AG20443 (cell line): Measurements from ENCODE around the gene ZNF618.

ENCODE experiments used
- DNase-seq: peaks from one replicate; pipeline ENCODE4 v3.0.0; 2012; ENCODE audit warnings: low spot score, mixed read lengths

ZNF618 gene

DNA sequence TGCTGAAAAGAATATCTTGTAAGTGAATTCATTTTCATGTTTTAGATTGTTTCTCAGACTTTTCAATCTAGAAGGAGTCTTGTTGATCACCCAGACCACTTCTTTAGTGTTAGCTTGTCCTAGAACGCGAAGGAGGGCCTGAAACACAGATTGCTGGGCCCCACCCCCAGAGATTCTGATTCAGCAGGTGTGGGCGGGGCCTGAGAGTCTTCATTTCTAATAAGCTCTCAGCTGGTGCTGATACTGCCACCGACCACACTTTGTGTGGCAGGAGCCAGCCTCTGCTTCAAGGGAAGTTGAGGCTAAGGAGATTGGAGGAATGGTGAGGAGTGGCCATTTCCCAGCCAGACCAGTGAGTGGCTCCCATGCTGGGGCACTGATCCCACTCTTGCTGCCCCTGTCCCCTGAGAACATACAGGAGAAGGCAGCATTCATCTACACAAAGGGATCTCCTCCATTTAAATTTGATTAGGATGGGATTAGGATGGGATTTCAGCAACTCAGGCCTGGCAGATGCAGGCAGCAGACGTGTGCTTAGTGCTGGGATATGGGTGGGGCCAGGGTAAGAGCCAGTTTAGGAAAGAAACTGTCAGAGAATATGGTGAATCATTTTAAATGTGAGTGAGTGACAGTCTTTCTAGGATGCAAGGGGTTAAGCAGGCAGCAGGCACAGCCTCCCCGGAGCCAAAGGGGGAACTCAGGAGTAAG lies 35.9 kb downstream of the ZNF618 start:
- no peak for DNase-seq

DNA sequence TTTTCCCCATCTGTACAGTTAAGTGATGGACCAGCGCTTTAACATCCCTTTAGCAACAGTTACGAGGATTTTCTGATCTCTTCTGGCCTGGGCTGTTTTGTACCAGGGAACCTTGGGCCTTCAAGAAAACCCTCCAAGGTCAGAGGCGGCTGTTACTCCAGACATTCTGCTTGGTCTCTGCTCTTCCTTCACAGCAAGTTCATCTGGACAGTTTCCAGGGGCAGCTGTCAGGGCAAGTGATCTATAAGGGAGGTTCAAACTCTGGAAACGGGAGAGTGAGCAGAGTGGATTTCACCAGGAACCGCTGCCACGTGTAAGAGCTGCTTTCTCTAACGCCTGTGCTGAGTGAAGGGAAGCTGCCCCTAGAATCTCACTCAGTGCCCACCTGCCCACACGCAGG lies 36.7 kb downstream of the ZNF618 start:
- DNase-seq: no peak

DNA sequence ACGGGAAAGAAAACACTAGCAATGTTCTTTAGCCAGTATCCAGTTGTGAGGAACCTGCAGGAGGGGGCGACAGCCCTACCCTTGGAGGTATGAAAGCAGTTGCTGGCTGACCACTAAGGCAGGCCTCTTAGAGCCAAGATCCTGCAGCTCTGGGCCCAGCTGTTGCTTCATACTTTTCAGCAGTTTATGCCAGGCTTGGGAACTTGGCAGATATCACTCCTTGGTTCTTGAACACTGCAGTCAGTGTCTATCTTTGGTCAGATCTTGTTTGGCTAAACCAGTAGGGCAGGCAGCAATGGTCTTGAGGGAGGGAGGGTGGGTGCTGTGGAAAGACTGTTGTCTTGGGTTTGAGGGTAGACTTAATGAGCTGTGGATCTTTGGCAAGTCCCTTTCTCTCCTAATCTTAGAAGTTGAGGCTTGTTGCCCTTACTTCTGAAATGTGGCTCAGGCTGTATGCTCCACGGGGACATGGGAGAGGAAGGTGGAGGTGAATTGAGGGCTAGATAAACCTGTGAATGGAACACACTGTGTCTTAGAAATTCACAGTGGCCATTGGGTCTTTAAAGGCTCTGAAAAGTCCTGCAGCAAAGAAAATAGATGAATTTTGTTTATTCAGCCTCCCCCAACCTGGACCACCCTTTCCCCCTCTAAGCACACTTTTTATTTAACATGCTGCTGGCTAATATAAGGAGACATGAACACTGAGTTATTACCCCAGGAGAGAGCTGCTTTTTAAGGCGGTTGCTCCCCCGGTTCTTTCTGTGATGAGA lies 37.5 kb downstream of the ZNF618 start:
- peak; percentile 40 for DNase-seq

DNA sequence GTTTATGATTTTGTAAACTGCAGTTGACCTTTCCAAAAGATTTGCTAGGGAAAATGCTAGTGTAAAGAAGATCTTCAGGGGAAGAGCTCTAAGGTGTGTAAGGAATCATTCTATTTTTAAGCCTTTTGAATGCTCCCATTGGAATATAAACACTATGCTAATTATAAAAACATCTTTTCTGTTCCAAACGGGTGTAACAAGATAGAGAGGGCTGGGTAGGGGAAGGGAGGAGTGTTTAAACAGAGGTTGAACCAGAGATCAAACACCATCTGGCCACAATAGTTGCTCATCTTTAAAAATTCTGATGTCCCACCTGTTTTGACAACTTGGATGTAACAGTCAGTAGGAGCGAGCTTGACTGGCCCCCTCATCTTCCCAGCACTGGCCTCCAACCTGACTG lies 38.4 kb downstream of the ZNF618 start:
- DNase-seq: no peak

DNA sequence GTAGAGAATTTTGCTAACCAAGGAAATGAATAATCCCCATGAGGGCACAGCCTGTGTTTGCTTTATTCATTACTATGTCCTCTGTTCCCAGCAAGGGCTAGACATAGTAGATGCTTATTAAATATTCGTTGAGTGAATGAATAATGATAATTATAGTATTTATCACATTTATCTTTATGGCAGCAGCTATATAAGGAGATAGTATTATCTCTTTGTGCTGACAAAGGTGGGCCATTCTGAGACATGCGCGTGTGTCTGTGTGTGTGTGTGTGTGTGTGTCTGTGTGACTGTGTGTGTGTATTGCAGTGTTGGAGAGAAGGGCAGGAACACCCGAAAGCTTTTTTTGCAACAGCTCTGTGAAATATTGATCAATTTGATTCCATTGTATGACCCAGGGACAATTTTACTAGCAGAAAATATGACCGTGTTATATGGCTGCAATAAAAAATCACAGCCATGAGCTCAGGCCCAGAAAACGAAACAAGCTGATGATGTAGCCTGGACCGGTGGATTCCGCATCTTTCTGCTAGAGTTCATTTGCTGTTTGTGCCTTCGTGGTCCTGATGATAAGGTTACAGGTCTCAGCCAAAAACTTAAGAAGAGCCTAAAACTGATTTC lies 39.8 kb downstream of the ZNF618 start:
- no peak for DNase-seq

DNA sequence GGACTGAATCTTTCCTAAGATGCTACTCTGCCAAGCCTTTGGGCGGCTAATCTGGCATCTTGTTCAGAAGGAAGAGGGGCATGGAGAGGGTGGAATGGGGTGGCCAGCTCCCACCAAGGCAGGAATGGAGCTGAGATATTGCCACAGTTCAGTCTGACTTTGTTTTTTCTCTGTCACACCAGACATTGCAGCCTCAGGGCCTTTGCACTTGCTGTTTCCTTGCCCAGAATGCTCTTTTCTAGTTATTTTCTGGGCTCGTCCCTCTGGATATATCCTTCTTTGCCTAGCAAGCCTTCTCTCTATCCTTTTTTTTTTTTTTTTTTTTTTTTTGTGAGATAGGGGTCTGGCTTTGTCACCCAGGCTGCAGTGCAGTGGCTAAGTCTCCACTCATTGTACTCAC lies 40.8 kb downstream of the ZNF618 start:
- no peak for DNase-seq

DNA sequence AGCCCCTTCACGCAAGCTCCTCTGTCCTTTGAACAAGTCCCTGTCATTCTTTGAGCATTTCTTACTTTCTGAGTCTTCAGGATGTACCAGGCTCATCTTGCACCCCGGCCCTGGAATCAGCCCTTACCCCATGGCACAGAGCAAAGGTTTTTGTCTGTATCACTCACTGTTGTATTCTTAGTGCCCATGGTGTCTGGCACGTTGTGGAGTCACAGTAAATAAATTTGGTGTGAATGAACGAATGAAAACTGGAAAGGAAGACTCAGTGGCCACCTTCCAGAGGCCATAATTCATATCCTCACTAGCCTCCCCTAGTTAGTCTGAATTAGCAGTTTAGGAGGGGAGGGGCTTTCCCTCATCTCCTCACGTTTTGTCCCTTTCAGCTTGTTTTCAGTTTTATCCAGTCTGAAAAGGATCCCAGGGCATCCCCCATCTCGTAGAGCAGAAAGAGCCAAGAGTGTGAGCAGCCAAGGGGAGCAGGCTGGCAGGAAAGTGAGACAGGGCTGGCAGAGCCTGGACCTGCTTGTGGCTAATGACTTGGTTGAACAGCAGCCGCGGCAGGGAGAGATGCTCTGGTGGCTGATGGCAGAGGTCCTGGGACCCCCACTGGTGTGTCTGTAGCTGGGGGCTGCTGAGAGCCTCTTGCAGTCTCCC lies 42.7 kb downstream of the ZNF618 start:
- DNase-seq: no peak

DNA sequence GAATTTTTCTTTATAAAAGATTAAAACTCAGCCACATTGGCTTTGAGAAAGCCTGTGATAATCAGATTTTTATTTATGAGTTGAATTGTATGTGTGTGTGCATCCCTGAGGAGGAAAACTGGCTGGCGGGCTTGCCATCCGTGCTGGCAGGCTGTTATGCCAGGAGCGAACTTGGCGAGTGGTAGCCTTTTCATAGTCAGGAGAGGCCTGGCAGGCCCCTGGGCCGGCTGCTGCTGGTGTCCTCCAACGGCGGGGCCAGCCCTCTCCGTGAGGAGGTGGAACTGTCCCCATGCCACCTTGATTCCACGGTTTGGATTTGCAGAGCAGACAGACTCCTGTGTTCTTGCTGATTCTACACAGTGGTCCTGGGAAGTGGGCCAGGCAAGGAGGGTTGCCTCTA lies 43.3 kb downstream of the ZNF618 start:
- no peak for DNase-seq

DNA sequence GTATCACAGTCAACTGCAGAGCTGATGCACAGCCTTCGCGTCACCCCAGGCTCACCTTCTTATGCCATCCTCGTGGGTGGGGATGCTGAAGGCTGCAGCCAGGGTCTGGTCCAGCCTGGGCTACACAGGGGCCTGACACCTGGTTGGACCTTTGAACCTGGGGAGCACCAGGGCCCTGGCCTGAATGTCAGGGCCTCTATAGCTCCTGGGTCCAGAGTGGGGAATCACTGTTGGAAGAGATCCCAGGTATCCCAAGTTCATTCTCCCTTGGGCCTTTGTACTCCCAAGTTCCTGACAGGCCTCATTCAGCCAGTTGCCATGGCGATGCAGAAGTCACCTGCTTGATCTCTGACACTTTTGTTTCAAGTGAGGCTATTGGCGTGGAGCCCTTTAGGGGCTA lies 43.8 kb downstream of the ZNF618 start:
- DNase-seq: no peak

DNA sequence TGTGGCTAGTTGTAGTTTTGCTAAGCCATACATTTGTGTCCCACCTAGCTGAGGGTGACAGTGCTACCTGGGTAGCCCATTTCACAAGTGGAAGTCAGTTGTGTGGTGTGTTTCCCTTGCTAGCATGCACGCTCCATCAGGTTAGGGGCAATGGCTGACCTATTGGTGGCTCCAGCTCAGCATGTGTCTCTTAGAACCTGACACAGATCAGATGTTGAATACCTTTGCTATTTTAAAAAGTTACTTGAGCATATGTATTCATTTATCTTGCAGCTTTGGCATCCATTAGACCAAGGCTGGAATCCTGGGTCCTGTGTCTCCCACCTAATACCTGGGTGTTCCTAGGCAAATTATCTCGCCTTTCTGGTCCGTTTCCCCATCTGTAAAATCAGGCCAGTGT lies 44.8 kb downstream of the ZNF618 start:
- no peak for DNase-seq

DNA sequence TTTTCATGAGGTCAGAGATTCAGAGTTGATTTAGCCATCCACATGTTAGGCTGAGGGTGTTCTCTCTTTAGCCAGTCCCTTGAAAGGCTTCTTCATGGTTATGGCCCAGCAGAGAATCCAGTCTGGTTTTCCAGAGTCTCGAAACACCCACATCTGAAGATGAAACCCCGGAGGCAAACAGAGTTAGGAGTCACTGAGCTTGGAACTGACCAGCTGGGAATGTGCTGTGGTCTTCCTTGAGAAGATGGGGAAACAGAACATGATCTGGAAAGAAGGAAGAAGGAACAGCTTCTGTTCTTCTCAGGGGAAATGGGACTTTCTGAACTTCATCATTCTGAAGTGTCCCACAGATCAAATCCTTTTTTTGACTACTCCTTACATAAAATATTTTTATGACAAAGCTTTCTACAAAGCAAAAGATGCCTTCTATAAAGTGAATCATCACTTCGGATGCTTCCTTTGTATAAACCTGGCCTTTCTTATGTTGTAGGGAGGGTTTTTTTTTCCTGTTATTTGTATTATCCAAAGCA lies 45.4 kb downstream of the ZNF618 start:
- no peak for DNase-seq

DNA sequence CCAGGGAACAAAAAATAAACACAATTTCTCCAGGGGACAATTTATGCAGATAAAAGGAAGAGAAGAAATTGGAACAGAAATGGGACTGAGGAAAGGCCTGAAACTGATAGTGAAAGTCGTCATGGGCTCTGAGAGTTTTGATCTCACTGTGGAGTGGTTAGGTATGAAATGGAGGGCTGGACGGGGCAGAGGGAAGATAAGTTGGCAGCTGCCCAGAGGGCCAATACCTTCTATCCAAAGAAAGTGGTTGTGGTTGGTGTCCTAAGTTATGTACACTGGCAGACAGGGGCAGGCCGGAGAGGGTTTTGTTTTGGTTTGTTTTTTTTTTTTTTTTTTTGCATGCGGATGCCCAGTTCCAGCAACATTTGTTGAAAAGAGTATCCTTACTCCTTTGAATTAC lies 46.1 kb downstream of the ZNF618 start:
- DNase-seq: no peak

DNA sequence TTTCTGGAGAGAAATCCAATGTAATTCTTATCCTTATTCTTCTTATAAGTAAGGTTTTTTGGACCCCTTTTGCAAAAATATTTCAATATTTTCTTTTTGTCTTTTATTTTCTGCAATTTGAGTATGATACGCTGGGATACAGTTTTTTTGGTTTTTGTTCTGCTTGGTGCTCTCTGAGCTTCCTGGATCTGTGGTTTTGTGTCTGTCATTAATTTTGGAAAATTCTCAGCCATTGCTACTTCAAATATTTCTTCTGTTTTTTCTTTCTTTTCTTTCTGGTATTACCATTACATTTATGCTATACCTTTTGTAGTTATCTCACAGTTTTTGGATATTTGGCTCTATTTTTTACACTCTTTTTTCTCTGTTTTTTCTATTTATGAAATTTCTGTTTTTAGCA lies 50.1 kb downstream of the ZNF618 start:
- no peak for DNase-seq

DNA sequence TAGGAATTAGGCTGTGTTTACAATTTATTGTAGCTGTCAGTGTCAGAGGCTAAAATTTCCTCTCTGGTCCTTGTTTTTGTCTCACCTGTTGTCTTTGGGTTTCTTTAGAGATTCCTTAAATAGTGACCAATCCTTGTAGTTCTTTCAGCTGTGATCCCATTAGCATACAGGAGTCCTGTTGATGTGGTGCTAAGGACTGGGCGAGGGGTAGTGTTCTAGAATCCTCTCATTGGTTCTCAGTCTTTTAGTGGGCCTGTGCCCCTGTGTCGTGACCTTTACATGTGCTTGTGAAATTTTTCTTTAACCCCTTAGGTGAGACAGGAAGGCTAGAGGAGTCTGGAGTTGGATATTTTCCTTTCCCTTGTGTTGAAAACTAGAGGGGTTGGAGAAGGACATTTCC lies 51.2 kb downstream of the ZNF618 start:
- DNase-seq: no peak

DNA sequence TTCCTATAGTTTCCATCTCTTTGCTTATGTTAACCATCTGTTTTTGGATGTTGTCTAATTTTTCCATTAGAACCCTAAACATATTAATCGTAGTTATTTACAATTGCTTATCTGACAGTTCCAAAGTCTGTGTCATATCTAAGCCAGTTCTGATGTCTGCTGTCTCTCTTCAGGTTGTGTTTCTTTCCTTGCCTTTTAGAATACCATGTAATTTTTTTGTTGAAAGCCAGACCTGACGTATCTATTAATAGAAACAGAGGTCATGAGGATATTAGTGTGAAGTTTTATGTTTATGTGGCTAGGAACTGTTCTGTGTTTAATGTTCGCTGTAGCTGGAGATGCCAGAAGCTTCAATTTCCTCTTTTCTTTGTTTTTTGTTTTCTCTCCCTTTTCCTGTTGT lies 52.2 kb downstream of the ZNF618 start:
- DNase-seq: no peak

DNA sequence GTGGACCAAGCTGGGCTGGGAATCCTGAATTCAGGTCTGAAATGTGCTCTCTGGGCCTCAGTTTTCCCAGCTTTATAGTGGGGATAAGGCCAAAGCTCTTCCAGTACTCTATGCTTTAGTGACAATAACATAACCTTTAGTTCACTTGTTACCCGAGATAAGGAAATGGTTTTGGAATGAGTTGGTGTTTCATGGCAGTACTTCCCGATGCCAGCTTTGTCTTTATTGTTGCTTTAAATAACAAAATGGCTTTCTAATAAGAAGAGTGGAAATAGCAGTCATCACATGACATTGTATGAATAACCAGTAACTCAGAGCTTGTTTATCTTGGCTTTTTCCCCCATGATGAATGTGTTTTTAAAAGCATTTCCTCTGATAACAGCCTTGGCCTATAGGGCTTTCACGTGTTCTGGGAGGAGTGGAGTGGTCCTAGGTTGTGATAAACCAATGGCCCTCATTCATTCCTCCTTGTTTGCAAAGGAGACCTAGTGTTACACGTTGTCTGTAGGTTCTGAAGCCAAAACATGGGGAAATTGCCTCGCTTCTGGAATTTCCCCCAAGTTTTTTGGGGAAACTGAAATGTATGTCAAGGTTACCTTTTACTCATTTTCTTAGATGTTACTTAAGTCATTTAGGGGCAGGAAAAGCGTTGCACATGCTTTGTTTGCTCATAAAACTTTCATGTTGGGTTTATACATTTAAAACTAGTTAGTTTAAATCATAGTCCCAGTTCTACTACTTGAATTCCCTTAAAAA lies 53.7 kb downstream of the ZNF618 start:
- no peak for DNase-seq

DNA sequence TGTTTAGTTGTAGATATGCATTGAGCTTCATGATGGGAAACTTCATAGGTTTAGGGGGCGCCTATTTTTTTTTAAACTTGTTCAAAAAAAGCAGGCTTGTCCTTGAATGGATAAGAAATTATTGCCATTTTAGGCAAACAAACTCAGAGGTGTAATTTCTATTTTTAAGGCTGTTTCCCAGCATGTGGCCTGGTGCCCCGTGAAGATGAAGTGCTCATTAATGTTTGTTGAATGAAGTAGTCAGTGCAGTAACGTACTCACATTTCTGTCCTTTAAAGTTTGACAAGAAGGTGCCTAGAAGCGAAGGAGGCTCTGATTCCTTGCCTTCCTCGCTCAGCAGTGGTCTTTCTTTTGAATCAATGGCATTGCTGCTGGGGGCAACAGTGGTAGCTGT lies 54.3 kb downstream of the ZNF618 start:
- no peak for DNase-seq

DNA sequence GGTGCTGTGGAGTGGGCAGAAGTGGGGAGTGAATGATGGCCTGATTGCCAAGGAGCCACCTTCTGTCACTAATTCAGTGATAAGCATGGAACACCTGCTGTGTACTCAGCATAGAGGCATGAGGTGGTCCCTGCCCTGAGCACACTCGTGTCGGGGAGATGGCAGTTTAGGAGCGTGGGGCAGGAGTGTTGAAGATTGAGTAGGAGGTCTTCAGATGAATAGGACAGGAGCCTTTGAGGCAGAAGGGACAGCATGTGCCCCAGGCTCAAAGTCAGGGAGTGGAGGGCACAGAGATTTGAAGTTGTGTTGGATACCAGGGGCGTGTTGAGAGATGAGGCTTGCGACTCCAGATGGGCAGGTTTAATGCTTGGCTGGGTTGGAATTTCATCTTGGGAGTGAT lies 55.0 kb downstream of the ZNF618 start:
- no peak for DNase-seq

DNA sequence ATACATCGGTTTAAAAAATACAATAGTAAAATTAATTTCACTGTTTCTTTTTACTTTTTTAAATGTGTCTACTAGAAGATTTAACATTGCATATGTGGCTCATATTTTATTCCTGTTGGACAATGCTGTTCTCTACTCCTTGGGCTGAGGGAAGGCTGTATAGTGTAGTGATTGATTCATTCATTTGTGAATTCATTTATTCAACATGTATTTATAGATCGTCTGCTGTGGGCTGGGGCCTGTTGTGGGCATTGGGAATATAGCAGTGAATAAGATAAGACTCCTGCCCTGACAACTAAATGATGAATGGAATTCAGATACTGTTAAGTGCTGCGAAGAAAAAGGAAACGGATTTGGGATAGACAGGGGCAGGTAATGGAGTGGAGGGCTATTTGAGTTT lies 55.7 kb downstream of the ZNF618 start:
- no peak for DNase-seq

DNA sequence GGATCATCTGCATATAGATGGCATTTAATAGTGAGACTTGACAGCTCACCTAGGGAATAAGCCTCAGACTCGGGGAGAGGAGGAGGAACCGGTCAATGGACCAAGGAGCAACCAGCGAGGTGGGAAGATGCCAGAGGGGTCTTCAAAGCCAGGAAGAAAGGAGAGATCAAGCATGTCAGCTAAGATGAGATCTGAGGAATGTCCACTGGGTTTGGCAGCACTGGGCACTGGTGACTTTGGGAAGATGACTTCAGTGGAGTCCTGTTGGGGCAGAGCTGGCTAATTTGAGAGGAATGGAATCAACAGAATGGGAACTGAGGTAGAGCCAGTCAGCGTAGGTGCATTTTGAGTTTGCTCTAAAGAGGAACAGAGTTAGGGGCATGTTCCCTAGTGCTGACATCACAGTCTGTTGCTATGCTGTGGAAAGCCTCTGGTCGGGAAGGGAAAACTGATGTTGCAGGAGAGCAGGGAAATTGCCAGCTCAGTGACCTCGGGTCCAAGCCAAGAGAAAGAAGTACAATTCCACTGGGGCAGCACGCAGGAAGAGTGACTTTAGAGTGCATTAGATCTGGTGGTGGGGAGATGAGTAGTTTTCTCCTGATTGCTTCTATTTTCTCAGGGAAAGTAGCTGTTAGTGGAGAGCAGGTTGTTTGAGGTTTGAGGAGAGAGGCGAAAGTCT lies 56.9 kb downstream of the ZNF618 start:
- DNase-seq: no peak

DNA sequence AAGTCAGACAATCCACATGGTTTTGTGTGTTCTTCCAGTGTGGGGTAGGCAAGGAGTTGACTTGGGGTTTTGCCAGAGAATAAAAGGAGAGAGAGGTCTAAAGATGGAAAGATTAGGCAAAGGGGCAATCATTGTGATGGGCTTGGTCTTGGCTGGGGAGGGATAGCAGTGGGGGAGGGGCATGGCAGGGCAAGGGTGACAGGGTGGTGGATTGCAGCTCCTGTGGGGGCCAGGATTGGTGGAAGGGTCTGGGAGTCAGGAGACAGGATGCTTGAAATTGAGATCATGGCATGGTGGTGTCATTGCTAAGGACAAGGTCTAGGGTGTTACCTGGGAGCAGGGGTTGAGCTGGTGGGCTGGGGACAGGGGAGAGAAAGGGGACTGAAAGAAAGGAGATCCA lies 57.6 kb downstream of the ZNF618 start:
- DNase-seq: no peak
